Neural progenitor cell (in vitro differentiated cells): ENCODE data around the gene SNX7.

ENCODE experiments used
- CTCF ChIP-seq: fragments of 200-600 bp; sonication (generic); IDR thresholded peaks from 2 replicates; pipeline ENCODE4 v1.5.1; 2017; ENCODE audit warnings: antibody characterized with exemption, mild to moderate bottlenecking
- EZH2 ChIP-seq: fragments of 200-600 bp; sonication (generic); IDR thresholded peaks from 2 replicates; pipeline ENCODE4 v1.6.1; 2017; ENCODE audit warnings: antibody characterized with exemption, mild to moderate bottlenecking, moderate library complexity
- EZH2phosphoT487 ChIP-seq: fragments of 200-600 bp; sonication (generic); IDR thresholded peaks from 2 replicates; pipeline ENCODE4 v1.6.1; 2017; ENCODE audit warnings: antibody characterized with exemption

GRCh38 chr1:98696077-98696476 lies 34.6 kb downstream of the SNX7 start:
- no peak for TF ChIP-seq EZH2phosphoT487
- TF ChIP-seq CTCF = no peak
- TF ChIP-seq EZH2 = no peak
